ENCODE data around the gene RMDN2. TPM values are rescaled to one million over a fixed set of nuclear protein-coding genes. Genes with fewer than 3 reads are reported as not detected.

RMDN2 gene
- total RNA-seq, 1 experiment from 2014 or later = 3.0 TPM

GRCh38 chr2:37906131-37906530, 19.0 kb upstream of the RMDN2 start:
- CTCF ChIA-PET = no interaction called here
- Mint-ChIP-seq H3K9me3 (peaks cover 4% of the 10 kb centered on the region), H3K4me1 (peaks cover 5% of the 10 kb centered on the region), H3K27ac (no peak overlapping the region), H3K4me3 (no peak overlapping the region), H3K27me3 (ENCODE audit: low read depth) (no peaks in the 10 kb centered on the region), H3K36me3 (no peaks in the 10 kb centered on the region)
- DNase-seq (ENCODE audit: low spot score) = no peak
- no peak for TF ChIP-seq ESRRA (CRISPR knock-in tag; IDR thresholded peaks at IDR 0.05; ENCODE audit: borderline replicate concordance)
- ATAC-seq = no peak
- POLR2A ChIA-PET = no interaction called here

DNA sequence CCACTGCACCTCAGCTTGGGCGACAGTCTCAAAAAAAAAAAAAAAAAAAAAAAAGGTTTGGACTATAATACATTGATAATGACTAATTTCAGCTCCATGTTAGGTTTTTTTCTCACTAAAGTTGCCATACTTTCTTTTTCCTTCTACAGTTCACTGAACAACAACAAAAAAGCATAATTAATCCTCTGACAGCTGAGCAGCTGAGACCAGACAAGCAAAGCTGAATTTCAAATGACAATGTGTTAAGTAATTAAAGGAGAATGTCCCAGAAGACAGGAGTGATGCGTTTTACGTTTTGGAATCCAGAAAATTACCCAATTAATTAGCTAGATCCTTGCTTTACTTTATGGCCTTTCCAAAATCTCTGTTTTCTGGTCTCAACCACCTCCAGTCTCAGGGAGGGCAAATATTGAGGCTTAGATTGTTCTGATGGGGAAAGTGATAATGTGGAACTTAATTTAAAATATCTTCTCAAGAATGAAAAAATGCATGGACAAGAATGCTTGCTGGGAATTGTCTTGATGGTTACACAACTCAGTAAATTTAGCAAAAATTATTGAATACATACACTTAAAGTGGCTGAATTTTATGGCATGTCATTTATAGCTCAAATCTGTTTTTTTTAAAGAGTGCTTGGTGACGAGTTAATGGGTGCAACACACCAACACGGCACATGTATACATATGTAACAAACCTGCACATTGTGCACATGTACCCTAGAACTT, 17.4 kb upstream of the RMDN2 start:
- Mint-ChIP-seq H3K27ac (no peak overlapping the region), H3K4me1 (peaks cover 4% of the 10 kb centered on the region), H3K36me3 (no peaks in the 10 kb centered on the region), H3K9me3 (no peaks in the 10 kb centered on the region), H3K4me3 (no peak overlapping the region), H3K27me3 (ENCODE audit: low read depth) (no peaks in the 10 kb centered on the region)
- ATAC-seq (no peak), DNase-seq (ENCODE audit: low spot score) (no peak)
- ChIA-PET CTCF (interaction anchor here (0.6 kb wide), 1 partner anchor 1420 kb away, joined by 3 read pairs; no protein-coding TSS in a partner anchor), POLR2A (interaction anchor here (0.6 kb wide), 1 partner anchor 743 kb away, joined by 4 read pairs; no protein-coding TSS in a partner anchor)
- TF ChIP-seq, protein P1, sequence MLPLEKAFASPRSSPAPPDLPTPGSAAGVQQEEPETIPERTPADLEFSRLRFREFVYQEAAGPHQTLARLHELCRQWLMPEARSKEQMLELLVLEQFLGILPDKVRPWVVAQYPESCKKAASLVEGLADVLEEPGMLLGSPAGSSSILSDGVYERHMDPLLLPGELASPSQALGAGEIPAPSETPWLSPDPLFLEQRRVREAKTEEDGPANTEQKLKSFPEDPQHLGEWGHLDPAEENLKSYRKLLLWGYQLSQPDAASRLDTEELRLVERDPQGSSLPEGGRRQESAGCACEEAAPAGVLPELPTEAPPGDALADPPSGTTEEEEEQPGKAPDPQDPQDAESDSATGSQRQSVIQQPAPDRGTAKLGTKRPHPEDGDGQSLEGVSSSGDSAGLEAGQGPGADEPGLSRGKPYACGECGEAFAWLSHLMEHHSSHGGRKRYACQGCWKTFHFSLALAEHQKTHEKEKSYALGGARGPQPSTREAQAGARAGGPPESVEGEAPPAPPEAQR (CRISPR knock-in tag; IDR thresholded peaks at IDR 0.05) = no peak
- TF ChIP-seq KAT7 (CRISPR knock-in tag; IDR thresholded peaks at IDR 0.05; ENCODE audit: borderline replicate concordance) (no peak), MXD4 (CRISPR knock-in tag; IDR thresholded peaks at IDR 0.05; ENCODE audit: borderline replicate concordance) (no peak), ZNF121 (CRISPR knock-in tag; IDR thresholded peaks at IDR 0.05) (no peak), ZNF532 (CRISPR knock-in tag; IDR thresholded peaks at IDR 0.05; ENCODE audit: borderline replicate concordance) (no peak), GRHL2 (CRISPR knock-in tag; IDR thresholded peaks at IDR 0.05; ENCODE audit: insufficient replicate concordance, severe bottlenecking) (no peak), FOXP1 (CRISPR knock-in tag; IDR thresholded peaks at IDR 0.05; ENCODE audit: borderline replicate concordance) (no peak), EMX1 (CRISPR knock-in tag; IDR thresholded peaks at IDR 0.05) (no peak), ATF1 (CRISPR knock-in tag; IDR thresholded peaks at IDR 0.05) (no peak), ELF4 (CRISPR knock-in tag; IDR thresholded peaks at IDR 0.05; ENCODE audit: low read depth) (no peak), ZNF416 (CRISPR knock-in tag; IDR thresholded peaks at IDR 0.05) (no peak)
- TF ChIP-seq, protein P2, sequence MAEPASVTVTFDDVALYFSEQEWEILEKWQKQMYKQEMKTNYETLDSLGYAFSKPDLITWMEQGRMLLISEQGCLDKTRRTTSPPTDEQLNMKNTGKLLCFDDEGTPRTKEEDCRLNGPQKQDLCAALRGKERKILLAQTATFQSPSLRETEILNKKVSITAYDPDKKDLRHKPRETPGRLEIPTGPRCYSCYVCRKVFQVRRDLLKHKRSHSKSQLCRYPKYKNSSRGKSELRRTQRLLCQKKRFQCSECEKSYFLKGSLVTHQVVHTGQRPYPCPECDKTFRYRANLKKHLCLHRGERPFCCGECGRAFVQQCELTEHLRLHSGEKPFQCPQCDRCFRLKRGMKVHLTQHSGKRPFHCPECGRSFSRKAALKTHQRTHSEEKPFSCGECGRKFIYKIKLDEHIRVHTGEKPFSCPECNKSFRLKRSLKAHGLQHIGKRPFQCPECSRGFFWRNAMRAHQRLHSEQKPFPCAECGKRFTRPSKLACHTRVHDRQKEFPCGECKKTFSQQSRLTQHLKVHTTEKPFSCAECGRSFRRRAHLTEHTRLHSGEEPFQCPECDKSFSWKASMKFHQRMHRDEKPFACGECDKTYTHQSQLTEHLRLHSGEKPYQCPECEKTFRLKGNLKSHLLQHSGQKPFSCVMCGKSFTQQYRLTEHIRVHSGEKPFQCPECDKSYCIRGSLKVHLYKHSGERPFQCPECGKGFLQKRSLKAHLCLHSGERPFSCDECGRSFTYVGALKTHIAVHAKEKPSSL (CRISPR knock-in tag; conservative IDR thresholded peaks at IDR 0.05) = no peak
- TF ChIP-seq, protein P3, sequence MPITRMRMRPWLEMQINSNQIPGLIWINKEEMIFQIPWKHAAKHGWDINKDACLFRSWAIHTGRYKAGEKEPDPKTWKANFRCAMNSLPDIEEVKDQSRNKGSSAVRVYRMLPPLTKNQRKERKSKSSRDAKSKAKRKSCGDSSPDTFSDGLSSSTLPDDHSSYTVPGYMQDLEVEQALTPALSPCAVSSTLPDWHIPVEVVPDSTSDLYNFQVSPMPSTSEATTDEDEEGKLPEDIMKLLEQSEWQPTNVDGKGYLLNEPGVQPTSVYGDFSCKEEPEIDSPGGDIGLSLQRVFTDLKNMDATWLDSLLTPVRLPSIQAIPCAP (CRISPR knock-in tag; IDR thresholded peaks at IDR 0.05) = no peak
